Dermis microvascular lymphatic vessel endothelial cell (primary cell): ENCODE results near the gene DCDC2C. TPM values are rescaled to one million over a fixed set of nuclear protein-coding genes. Genes with fewer than 3 reads are reported as not detected.

Experiments used
- DNase-seq, 2 donors: peaks; one replicate each; pipeline versions ENCODE4 v3.0.0 to v3.0.0-alpha.2; 2010; ENCODE audit warnings: low read depth in 2 of 2
- total RNA-seq: library from RNA; depleted of rRNA; stranded (reverse); fragments of >200 nt; gene quantifications from 2 replicates; pipeline ENCODE4 v1.2.1, GENCODE V29; 2014

Gene DCDC2C
- total RNA-seq, 1 donor from 2014 or later: 0.13 TPM

DNA sequence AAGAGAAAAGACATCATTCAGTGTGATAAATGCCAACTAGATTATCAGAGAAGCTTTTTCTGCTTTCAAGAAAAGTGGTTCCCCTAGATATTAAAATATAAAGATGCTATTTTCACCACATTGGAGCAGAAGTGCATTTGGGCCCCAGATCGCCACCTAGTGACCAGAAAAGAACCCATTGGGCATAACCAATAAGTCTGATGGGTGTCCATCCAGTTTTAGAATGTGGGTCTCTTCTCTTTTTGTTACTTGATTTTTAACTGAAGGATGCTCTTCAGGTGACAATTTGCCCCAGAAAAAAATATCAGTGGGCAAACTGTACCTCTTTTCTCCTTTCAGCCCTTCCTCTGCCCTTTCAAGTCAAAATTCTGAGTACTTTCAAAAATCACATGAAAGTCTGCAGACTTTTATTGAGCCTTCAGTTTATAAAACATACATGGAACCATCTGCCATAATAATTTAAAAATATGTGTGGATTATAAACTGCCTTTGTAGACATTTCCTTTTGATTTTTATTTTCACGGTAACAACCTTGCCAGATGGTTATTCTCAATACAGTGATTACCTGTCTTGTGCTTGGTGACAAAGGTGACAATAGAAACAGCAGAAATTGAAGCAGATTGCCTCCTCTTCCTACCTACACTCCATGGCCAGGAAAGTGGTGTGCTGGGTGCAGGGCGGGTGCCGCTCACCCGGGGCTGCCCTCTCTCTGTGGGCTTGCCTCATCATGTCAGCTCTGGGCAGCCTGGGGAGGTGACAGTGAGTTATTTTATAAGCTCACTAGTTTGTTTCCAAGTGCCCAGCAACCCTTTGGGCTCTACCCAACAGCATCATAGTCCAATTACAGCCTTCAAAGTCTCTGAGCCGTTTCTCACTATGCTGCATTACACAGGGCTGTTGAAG, 124.5 kb downstream of the DCDC2C start:
- peak in 1 of 2 donors; percentile 16 for DNase-seq

DNA sequence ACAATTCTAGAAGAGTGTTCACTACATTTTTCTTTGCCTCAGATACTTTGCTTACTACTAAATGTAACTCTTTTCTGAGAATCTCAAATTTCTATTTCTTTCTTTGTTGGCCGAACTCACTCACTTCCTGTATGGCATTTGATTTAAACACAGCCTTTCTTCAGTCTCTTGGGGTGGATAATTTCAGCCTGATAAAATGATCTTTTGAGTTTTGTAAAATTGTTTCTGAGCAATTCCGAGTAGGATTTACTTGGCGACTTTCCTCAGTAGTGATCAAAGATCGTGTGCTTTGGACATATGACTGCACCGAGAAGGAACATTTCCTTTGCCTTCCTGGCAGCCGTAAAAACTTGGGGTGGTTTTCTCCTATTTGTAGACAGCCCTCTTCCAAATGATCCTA, 127.4 kb downstream of the DCDC2C start:
- DNase-seq: no peak

DNA sequence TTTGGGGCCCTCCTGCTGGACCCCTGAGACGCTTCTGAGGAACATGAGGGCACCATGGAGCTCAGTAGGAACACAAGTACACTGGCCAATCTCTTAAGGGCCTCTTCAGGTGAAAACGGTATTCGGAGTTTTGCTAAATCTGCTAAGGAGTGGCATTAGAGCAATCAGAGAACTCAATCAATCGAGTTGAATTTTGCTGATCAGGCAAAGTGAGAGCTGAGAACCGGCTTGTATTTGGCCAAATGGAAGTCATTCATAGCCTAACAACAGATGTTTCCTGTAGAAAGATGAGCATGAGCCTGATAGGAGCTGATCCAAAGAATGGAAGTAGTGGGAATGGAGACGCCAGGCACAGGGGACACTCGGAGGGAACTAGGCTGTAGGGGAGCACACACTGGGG, 133.7 kb downstream of the DCDC2C start:
- DNase-seq: no peak

DNA sequence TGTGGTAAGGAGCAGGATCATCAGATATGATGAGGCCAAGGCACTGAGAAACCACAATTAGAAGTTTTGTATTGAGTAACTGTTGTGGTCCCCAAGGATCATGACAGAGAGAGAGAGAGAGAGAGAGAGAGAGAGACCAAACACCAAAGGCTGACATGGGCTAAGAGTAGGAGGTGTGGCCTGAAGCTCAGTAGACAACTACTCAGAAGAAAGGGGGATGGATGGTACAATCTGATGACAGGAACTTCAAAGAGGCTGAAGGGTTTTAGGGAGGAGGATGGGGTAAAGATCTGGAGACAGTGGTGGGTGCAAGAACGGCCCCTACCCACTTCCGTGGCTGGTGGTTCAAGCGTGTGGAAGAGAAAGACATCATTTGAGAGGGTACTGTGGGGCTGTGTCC, 135.0 kb downstream of the DCDC2C start:
- no peak for DNase-seq

DNA sequence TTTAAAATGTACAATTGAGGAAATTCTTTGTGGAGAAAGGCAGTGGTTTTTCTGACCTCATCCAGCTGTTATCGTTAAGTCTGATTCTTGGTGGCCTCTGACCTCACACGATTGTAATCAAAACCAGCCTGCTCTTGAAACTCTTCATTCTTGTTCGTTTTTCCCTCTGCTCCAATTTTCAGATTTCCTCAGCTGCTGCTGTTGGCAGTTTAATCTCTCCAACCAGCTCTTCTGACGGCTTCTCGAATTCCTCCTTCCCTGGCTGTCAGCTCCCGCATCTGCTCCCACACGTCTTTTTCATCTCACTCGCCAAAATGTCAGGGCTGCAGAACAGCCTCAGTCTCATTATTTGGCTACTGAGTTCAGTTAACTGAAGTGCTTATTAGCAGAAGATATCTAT, 136.1 kb downstream of the DCDC2C start:
- no peak for DNase-seq

DNA sequence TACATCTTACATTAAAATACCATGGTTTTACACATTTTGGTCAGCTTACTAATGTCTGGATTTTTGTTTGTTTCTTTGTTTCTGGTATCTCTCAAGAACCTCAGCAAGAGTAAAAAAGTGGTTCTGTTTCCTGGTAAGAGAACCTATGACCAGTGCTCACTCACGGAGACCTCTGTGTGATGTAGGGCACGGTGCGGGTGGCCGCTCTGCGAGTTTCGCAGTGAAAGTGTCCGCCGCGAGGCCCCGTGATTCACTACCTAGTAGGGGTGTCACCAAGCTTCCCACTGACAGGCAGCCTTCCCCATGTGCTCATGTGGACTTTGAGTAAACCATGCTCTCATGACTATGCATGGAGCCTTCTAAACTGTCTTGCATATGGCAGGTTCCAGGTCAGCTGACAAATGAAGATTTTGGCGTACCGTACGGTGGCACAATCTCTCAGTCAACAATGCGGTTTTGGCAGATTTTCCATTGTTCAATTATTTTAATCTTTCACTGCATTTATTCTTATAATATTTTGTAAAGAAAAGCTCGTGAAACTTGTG, 137.3 kb downstream of the DCDC2C start:
- DNase-seq: no peak

DNA sequence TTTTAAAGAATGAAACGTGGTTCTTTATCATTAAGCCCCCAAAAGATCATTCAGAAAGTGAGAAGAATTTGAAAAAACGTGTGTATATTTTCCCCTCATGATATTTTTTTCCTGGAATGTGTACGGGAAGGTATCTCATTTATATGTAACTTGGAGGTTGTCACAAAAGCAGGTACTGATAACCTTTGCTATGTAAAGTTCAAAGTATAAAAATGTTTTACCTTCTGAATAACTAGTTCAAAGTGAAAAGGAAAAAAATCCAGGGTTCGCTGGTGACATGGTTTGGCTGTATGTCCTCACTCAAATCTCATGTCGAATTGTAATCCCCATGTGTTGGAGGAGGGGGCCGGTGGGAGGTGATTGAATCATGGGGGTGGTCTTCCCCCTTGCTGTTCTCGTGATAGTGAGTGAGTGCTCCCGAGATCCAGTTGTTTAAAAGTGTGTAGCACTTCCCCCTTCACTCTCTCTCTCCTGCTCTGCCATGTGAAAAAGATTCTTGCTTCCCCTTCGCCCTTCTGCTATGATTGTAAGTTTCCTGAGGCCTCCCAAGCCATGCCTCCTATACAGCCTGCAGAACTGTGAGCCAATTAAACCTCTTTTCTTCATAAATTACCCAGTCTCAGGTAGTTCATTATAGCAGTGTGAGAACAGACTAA, 144.2 kb downstream of the DCDC2C start:
- no peak for DNase-seq

DNA sequence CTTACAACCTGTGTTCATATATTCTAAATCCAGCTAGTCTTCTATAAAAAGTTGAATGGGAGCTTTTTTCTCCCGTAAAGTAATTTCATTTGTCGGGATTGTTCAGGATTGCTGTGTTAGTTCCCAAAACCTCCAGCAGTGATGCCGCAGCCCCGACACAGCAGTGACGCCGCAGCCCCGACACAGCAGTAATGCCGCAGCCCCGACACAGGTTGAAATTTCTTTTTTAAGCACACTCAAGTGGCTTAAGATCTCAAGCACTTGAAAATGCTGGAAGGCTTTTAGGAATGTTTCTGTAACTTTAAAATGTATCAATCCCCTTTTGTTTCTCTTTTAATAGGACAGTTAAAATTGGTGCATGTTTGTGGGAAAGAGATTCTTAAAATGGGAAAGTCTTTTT, 145.4 kb downstream of the DCDC2C start:
- DNase-seq: no peak

DNA sequence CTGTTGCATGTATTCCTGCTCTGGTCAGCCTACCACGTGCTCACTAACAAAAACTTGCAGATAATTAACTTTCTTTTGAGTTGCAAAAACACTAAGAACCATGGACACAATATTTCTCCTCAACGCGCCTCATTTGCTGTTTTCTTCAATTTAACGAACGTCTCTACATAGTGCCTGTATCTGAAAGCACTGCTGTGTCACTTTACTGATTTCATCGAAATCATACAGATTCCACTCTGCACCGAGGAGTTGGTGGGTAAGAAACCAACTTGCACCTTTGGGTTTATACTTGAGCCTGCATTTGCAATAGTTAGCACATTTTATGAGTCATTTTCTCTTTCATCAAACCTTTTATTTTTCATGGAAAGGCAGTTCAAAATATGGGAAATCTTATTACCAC, 145.8 kb downstream of the DCDC2C start:
- DNase-seq: no peak

DNA sequence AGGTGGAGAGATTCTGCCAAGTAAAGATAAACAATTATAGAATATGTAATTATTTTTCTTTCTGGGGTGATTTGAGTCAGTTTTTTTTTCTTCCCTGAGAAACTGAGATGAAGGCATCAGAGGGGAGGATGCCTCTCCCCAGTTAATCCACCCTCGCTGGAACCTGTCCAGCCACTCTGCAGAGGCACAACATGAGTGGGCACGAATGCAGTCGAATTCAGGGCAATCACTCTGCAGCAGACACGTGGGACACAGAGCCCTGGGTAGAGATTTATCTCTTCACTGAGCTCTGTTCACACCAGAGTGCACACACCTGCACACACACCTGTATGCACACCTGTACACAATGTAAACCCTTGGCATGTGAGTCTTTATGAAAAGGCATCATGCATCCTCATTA, 154.2 kb downstream of the DCDC2C start:
- no peak for DNase-seq

DNA sequence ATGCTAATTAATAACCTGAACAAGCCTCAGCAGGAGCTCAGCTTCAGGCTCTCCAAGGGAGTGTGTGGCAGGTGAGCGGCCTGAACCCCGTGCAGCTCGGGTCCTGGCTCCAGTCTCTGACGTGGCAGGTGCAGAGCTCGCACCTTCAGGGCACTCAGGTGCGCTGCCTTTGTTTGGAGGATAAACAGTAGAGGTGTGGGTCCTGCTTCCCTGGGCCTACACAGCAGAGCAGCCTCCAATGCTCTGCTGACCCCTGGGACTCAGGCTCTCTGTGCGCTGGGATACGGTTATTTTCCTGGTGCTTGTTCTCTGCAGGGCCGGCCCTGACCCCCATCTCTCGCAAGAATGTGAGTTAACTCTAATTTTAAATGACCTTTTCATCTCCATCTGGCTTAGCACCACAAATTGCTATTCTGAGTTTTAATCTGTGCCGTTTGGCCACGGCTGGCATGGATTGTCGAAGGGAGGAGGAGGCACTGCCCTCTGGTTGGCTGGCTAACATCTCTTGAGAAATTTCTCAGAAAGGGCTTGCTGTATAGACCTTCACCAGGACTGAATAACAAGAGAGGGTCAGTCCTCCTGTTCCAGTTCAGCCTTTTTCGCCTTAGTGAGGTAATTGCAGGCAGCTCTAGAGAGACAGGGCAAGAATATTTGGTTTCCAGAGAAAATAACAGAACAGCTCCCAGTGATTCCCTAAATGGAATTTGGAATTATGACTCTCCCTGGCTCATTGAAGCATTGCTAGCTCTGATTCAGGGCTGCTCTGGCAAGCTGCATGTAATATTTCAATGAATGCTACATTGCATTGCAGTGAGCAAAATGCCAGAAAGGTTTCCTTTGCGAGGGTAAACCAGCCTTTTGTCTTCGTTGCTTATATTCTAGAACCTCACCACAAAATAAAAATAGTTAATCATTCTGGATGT, 161.8 kb downstream of the DCDC2C start:
- DNase-seq: no peak

DNA sequence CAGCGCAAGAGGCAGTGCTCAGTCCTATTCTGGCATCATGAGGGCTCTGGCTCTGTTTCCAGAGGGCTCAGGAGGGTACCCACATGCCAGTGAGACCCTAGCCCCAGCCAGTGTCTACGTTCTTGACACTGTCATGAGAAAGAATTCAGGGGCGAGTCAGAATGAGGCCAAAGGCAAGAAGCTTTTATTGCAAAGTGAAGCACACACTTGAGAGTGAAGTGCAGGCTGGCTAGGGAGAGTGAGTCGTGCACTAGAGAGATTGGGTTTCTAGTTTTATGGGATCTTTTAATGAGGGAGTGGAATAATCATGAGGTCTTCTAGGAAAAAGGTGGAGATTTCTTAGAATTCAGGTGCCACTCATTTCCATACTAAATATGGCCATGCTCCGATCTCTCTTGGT, 164.1 kb downstream of the DCDC2C start:
- DNase-seq: no peak

DNA sequence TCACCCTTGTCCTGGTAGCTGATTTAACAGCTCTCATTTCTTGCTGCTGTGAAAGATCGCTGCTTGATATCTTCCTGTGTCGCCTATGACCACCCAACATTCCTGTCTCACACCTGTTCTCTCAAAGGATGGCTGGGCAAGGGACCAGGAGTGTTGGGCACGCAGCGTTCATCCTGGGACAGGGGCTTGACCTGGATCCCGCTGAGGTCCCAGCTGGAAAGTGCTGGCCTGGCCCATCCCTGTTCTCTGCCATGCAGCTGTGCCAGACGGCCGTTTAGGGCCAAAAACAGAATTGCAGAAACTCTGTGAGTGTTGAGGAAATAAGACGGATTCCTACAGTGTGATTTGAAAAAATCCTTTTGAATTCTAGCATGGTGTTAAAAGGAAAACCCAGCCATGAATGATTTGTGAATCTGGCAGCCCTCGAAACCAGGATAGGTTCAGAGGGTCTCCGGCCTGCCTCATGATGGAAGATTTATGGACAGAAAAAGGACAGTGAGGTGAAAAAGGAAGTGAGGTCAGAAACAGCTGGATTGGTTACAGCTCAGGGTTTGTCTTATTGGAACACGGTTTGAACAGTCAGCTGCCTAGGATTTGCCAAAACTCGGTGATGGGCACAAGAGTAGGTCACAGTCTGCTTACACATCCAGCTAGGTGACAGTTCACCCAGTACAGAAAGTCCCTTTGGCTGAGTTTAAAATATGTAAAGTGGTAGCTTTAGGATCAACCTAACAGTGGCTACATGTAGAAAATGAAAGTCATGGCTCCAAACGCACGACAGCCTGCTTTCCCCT, 164.8 kb downstream of the DCDC2C start:
- DNase-seq: no peak

DNA sequence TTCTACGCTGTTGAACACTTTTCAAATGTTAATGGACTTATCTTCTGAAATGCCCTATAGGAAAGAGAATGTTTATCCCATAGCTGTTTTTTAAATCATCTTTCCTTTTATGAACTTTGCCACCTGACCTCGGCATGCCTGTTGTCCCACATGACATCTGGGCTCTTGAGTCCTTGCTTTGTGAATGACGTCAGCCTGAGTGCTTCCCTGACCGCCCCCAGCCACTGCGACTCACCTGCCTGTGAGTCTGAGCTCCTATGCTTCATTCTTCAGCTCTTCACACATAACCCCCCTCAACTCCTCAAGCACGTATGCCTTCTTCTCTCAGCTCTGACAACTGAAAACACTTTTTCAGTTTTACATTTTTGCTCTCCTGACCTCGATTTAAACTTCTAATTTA, 166.8 kb downstream of the DCDC2C start:
- DNase-seq: no peak

DNA sequence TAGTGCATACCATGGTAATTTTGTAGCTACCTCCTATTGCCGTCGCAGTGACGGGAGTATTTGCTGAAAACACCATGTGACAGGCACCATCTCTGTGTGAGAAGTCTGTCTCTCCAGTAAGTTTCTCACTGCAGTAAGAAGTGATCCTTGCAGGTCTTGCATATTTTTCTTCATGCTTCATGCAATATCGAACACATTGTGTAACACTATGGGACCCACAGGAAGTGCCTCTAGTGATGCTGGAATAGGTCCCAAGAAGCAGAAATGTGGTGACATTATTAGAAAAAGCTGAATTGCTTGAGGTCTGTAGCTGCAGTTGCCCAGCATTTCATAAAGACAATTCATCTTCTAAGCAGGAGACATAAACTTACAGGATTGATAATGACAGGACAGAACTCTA, 167.6 kb downstream of the DCDC2C start:
- DNase-seq: no peak

DNA sequence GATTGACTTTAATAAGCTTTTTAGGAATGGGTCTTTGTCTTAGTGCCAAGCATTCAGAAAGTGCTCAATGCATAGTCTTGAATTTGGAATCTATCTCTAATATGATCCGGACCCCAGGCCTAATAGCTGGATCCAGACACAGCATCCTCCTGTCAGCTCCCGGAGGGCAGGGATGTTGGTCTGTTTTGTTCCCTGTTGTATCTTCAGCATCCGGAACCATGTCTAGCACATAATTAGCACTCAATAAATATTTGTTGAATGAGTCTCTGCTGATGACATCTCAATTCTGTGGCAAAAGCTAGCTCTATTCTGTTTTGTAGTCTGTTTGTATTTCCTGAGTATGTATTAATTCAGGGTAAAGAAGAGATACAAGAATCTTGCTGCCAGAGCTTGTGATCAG, 169.1 kb downstream of the DCDC2C start:
- no peak for DNase-seq

DNA sequence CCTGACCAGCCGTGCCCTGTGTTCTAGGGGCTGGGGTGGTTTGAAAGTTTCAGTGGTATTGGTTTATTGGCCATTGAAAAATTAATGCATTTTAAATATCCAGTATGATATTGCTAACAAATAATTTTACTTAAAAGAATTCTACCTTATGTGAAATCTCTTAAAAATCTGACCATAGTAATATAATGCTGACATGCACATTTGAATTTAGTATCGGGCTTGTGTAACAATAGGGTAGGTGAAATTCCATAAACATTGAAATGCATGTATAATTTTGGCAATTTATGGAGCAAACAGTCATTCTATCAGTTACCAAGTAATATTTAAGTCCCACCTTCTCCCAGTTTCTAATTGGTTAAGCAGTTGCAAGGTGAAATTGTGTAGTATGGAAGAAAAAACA, 170.5 kb downstream of the DCDC2C start:
- DNase-seq: no peak

DNA sequence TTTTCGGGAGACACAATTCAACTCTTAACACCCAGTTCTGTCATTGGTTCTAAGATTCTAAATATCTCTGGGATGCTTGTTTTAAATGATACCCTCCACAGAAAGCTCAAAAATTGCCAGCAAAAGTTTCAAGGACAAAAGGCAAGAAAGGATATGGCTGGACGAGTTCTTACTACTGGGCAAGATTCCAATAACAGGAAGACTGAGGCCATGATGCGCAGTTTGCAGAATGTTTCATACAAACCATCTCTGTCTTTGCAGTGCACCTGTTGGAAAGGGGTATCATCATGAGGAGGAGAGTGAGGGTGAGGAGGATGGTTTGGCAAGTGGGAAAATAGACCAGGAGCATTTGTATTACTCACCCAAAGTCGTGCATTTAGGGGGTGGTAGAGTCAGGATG, 172.8 kb downstream of the DCDC2C start:
- DNase-seq: no peak

DNA sequence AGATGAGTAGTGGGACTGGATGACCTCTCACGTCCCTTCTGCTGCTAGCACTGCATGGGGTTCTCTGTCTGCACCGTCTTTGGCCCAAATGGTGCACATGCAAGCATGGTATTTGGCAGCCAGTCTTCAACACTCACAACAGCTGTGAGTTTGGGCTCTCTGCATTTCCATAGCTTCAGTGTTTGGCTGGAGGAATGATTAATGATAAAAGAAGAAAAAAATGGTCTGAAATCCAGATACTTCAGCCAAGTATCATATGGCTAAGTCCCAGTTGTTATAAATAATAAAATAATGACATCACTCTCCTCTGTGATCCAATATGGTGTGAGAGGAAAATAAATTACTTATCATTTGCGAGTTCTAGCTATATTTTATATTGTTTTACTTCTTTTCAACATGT, 173.3 kb downstream of the DCDC2C start:
- DNase-seq: no peak

DNA sequence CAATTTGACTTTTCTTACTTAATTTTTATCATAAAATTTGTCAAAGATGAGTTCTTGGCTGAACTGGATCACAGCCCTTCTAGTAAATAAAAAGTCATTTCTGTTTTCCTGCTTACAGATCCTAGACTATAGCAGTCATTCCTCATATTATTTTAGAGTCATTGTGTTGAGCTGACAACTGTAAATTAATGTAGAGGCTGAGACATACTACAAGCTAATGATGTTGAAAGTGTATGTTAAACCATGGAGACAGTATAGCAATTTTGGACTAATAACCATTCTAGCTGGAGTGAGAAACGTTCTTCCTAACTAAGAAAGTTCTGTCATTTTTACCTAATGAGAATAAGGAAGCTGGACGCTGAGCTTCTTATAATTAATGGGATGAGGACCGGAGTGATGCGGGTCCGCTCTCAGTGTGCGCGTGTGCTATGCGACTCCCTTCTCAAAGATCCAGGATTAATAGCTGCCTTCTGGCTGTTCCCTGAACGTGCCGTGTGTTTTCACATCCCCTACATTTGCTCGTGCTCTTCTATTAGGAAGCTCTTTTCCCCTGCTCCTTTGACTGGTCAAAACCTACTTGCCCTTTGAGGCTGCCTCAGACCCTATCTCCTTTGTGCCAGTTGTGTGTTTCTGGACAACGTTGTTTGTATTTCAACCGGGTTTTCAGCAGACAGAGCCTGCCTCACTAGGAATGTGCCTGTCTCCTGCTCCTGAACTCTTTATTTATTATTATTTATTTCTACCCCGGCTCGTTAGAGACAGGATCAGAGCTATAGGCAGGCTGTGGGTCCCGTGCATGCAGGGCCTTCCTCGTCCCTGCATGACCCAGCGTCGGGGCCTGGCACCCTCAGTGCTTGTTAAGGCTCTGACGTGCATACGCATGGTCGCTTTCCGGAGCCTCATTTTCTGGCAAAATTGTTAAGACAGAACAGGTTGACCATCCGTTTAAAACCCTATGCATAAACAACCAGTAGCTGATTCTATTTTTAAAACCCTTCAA, 182.6 kb downstream of the DCDC2C start:
- no peak for DNase-seq
